ENCODE measurements around the gene STXBP1. TPM values are rescaled to one million over a fixed set of nuclear protein-coding genes. Genes with fewer than 3 reads are reported as not detected.

Gene STXBP1
- total RNA-seq, 1 experiment from 2014 or later: 40.6 TPM

DNA sequence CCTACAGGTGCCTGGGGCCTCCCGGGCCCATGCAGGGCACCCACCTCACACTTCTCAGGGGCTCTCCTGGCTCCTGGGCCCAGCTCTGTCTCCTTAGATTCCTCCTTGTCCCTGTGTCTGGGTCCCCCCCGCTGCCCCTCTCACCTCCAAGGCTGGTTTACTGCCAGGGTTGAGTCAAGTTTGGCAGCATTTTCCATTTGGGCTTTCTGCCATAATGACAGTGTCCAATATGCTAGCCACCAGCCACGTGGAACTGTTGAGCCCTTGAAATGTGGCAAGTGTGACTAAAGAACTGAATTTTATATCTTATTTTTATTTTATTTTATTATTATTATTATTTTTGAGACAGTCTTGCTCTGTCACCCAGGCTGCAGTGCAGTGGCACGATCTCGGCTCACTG is 105.7 kb downstream of the STXBP1 start:
- Histone ChIP-seq H3K36me3 (ENCODE audit: control insufficient read depth in 1 of 2, insufficient read depth in 2 of 2, low read length in 2 of 2) (no peaks in the 10 kb centered on the region), H3K27ac (ENCODE audit: low read depth, low read length) (no peak overlapping the region), H3K9ac (ENCODE audit: low read length) (no peak overlapping the region), H3K27me3 (ENCODE audit: insufficient read depth, low read length) (no peaks in the 10 kb centered on the region), H2AFZ (ENCODE audit: low read depth, low read length, poor library complexity, severe bottlenecking) (no peak overlapping the region), H3K4me3 (replicated peaks in 1 of 2; ENCODE audit: low read depth in 1 of 2, low read length in 2 of 2) (no peak overlapping the region), H3K4me2 (ENCODE audit: low read length) (no peak overlapping the region), H3K79me2 (ENCODE audit: insufficient read depth, low read length) (peaks cover 13% of the 10 kb centered on the region), H3K9me3 (ENCODE audit: control insufficient read depth in 1 of 2, insufficient read depth in 1 of 2, low read depth in 1 of 2, low read length in 2 of 2) (no peaks in the 10 kb centered on the region), H4K20me1 (ENCODE audit: insufficient read depth) (no peaks in the 10 kb centered on the region), H3K9me2 (ENCODE audit: insufficient read depth) (no peaks in the 10 kb centered on the region), H3K4me1 (ENCODE audit: control insufficient read depth in 1 of 2, insufficient read depth in 2 of 2, low read length in 2 of 2) (peaks cover 31 to 44% of the 10 kb centered on the region in 2 experiments)
- BruUV-seq (replicated peaks): no TSS peak
- intact Hi-C loops (cut with micrococcal nuclease): no loop called here
- DNase-seq (ENCODE audit: low read depth, low spot score): no peak
- TF ChIP-seq CBX3 (IDR thresholded peaks at IDR 0.05; ENCODE audit: low read depth) (no peak), TCF7L2 (IDR thresholded peaks at IDR 0.05; ENCODE audit: borderline replicate concordance, extremely low read depth, insufficient read depth, insufficient read length) (no peak), EZH2phosphoT487 (IDR thresholded peaks at IDR 0.05; ENCODE audit: borderline replicate concordance) (no peak)
- TF ChIP-seq, protein P1, sequence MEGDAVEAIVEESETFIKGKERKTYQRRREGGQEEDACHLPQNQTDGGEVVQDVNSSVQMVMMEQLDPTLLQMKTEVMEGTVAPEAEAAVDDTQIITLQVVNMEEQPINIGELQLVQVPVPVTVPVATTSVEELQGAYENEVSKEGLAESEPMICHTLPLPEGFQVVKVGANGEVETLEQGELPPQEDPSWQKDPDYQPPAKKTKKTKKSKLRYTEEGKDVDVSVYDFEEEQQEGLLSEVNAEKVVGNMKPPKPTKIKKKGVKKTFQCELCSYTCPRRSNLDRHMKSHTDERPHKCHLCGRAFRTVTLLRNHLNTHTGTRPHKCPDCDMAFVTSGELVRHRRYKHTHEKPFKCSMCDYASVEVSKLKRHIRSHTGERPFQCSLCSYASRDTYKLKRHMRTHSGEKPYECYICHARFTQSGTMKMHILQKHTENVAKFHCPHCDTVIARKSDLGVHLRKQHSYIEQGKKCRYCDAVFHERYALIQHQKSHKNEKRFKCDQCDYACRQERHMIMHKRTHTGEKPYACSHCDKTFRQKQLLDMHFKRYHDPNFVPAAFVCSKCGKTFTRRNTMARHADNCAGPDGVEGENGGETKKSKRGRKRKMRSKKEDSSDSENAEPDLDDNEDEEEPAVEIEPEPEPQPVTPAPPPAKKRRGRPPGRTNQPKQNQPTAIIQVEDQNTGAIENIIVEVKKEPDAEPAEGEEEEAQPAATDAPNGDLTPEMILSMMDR (IDR thresholded peaks at IDR 0.05 in 2 of 3, conservative IDR thresholded peaks at IDR 0.05 in 1 of 3; ENCODE audit: borderline replicate concordance in 1 of 3, insufficient read depth in 1 of 3, low read depth in 2 of 3, low read length in 2 of 3): no peak
- ATAC-seq: no peak
- POLR2A ChIA-PET: no interaction called here
- CTCF ChIA-PET: no interaction called here
- RAD21 ChIA-PET (ENCODE audit: low non-redundant PET in 1 of 2, low total read pairs in 2 of 2, uncharacterized antibody in 2 of 2, unreplicated experiment in 2 of 2): no interaction called here

DNA sequence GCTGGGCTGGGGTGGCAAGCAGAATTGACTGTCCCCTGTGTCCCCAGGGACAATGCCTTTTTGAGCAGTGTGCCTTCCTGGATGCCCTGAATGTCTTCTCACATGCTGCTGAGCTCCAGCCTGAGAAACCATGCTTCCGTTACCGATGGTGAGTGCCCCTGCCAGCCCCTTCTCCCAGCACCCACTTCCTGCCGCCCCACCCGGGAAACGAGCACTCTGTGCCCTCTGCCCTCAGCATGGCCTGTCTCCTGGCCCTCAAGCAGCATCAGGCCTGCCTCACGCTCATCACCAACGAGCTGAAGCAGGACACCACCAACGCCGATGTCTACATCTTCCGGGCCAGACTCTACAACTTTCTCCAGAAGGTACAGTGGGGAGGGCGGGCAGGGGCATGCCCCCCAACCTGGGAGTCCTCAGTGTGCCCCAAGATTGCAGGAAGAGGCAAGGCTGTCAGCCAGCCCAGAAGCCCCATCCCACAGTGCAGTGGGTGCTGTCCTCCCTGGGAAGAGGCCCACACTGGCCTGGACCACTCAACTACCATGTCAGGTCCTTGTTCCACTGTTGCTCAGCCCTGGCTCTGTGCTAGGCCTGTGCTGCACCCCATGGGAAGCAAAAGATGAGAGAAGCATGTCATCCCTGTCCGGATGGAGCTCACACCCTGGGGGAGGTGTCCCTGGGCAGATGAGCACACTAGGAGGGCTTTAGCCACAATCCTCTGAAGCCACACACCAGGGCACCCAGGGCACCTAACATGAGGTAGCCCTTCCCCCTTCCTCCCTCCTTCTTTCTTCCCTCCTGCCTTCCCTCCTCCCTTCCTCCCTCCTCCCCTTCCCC is 108.2 kb downstream of the STXBP1 start:
- no peaks in the 10 kb centered on the region for H3K9me2 ChIP-seq (ENCODE audit: insufficient read depth)
- peaks cover 48 to 61% of the 10 kb centered on the region in 2 experiments for H3K4me1 ChIP-seq (ENCODE audit: control insufficient read depth in 1 of 2, insufficient read depth in 2 of 2, low read length in 2 of 2)
- no peak for ATAC-seq
- 0 out of 2 replicates have a peak overlapping the region, but pooled peaks have one; percentile 93 for H3K27ac ChIP-seq (ENCODE audit: low read depth, low read length)
- DNase-seq (ENCODE audit: low read depth, low spot score): no peak
- intact Hi-C loops (cut with micrococcal nuclease): loop anchor here (5.0 kb wide), 2 partner anchors 108 to 198 kb away; partner anchors contain the start of gene STXBP1
- no peaks in the 10 kb centered on the region for H3K79me2 ChIP-seq (ENCODE audit: insufficient read depth, low read length)
- H3K4me2 ChIP-seq (ENCODE audit: low read length): peak overlapping the region; percentile 86
- ChIA-PET POLR2A (interaction anchor here (0.6 kb wide), 1 partner anchor 318 kb away, joined by 3 read pairs; no protein-coding TSS in a partner anchor), RAD21 (ENCODE audit: low non-redundant PET in 1 of 2, low total read pairs in 2 of 2, uncharacterized antibody in 2 of 2, unreplicated experiment in 2 of 2) (no interaction called here), CTCF (interaction anchor here (1.0 kb wide), 1 partner anchor 15 kb away, joined by 3 read pairs; the partner anchor contains the start of gene TOR2A)
- H3K27me3 ChIP-seq (ENCODE audit: insufficient read depth, low read length): no peaks in the 10 kb centered on the region
- no peak overlapping the region for H3K4me3 ChIP-seq (replicated peaks in 1 of 2; ENCODE audit: low read depth in 1 of 2, low read length in 2 of 2)
- BruUV-seq (replicated peaks): no TSS peak
- no peak overlapping the region for H3K9ac ChIP-seq (ENCODE audit: low read length)
- no peaks in the 10 kb centered on the region for H3K36me3 ChIP-seq (ENCODE audit: control insufficient read depth in 1 of 2, insufficient read depth in 2 of 2, low read length in 2 of 2)
- no peaks in the 10 kb centered on the region for H4K20me1 ChIP-seq (ENCODE audit: insufficient read depth)
- H2AFZ ChIP-seq (ENCODE audit: low read depth, low read length, poor library complexity, severe bottlenecking): no peak overlapping the region
- no peaks in the 10 kb centered on the region for H3K9me3 ChIP-seq (ENCODE audit: control insufficient read depth in 1 of 2, insufficient read depth in 1 of 2, low read depth in 1 of 2, low read length in 2 of 2)
- TF ChIP-seq RAD21 (IDR thresholded peaks at IDR 0.05; ENCODE audit: low read depth): no peak
- no peak for TF ChIP-seq ZFX (IDR thresholded peaks at IDR 0.05)
- no peak for TF ChIP-seq YY1 (IDR thresholded peaks at IDR 0.05; ENCODE audit: extremely low read depth, insufficient replicate concordance, low read depth, low read length)
- no peak for TF ChIP-seq MAX (IDR thresholded peaks at IDR 0.05)
- TF ChIP-seq, protein P1 (IDR thresholded peaks at IDR 0.05 in 2 of 3, conservative IDR thresholded peaks at IDR 0.05 in 1 of 3; ENCODE audit: borderline replicate concordance in 1 of 3, insufficient read depth in 1 of 3, low read depth in 2 of 3, low read length in 2 of 3): no peak
- no peak for TF ChIP-seq ELF1 (IDR thresholded peaks at IDR 0.05; ENCODE audit: borderline replicate concordance, low read depth)
- TF ChIP-seq, protein P2, sequence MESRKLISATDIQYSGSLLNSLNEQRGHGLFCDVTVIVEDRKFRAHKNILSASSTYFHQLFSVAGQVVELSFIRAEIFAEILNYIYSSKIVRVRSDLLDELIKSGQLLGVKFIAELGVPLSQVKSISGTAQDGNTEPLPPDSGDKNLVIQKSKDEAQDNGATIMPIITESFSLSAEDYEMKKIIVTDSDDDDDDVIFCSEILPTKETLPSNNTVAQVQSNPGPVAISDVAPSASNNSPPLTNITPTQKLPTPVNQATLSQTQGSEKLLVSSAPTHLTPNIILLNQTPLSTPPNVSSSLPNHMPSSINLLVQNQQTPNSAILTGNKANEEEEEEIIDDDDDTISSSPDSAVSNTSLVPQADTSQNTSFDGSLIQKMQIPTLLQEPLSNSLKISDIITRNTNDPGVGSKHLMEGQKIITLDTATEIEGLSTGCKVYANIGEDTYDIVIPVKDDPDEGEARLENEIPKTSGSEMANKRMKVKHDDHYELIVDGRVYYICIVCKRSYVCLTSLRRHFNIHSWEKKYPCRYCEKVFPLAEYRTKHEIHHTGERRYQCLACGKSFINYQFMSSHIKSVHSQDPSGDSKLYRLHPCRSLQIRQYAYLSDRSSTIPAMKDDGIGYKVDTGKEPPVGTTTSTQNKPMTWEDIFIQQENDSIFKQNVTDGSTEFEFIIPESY (IDR thresholded peaks at IDR 0.05; ENCODE audit: extremely low read depth, insufficient replicate concordance, low read length): no peak
